HEK293 (cell line): ENCODE data around the gene FHIT.

Source experiments
- GLI4 ChIP-seq: fragments of 450-650 bp; formaldehyde crosslinking; IDR thresholded peaks from 2 replicates; pipeline ENCODE4 v1.5.1; 2016; ENCODE audit warnings: missing biosample characterization, missing genetic modification characterization
- OVOL3 ChIP-seq: fragments of 450-650 bp; formaldehyde crosslinking; IDR thresholded peaks from 2 replicates; pipeline ENCODE4 v1.5.1; 2016; ENCODE audit warnings: missing biosample characterization, missing genetic modification characterization
- PRDM1 ChIP-seq: fragments of 450-650 bp; formaldehyde crosslinking; IDR thresholded peaks from 2 replicates; pipeline ENCODE4; 2016; ENCODE audit warnings: missing biosample characterization, missing genetic modification characterization
- REPIN1 ChIP-seq: fragments of 450-650 bp; formaldehyde crosslinking; IDR thresholded peaks from 2 replicates; pipeline ENCODE4 v1.5.1; 2017; ENCODE audit warnings: missing biosample characterization, missing genetic modification characterization, low read depth
- SETDB1 ChIP-seq: IDR thresholded peaks from one replicate; pipeline ENCODE4 v1.6.1; 2017; ENCODE audit warnings: mild to moderate bottlenecking, low read length, moderate library complexity, mixed read lengths; ENCODE audit not compliant: insufficient read length
- YY1 ChIP-seq: fragments of 450-650 bp; formaldehyde crosslinking; IDR thresholded peaks from 2 replicates; pipeline ENCODE4 v1.5.1; 2018; ENCODE audit warnings: missing biosample characterization, missing genetic modification characterization
- ZNF157 ChIP-seq: fragments of 450-650 bp; formaldehyde crosslinking; IDR thresholded peaks from 2 replicates; pipeline ENCODE4 v1.5.1; 2016; ENCODE audit warnings: missing biosample characterization, missing genetic modification characterization
- ZNF274 ChIP-seq, 2 experiments: fragments of 200-500 bp in 1 of 2; fragments of 450-650 bp in 1 of 2; sonication (Bioruptor generic) in 1 of 2; formaldehyde crosslinking in 1 of 2; IDR thresholded peaks; 2 replicates each; pipeline versions ENCODE4 v1.5.1 to v1.6.1; 2014 to 2016; ENCODE audit warnings: borderline replicate concordance in 1 of 2, inconsistent platforms in 1 of 2, low read length in 1 of 2, missing biosample characterization in 1 of 2, missing genetic modification characterization in 1 of 2
- ZNF747 ChIP-seq: fragments of 450-650 bp; formaldehyde crosslinking; IDR thresholded peaks from 2 replicates; pipeline ENCODE4 v1.5.1; 2016; ENCODE audit warnings: missing biosample characterization, missing genetic modification characterization
- TF ChIP-seq, protein P1 (sequence below): fragments of 450-650 bp; formaldehyde crosslinking; IDR thresholded peaks from 2 replicates; pipeline ENCODE4 v1.5.1; 2017; ENCODE audit warnings: missing biosample characterization, missing genetic modification characterization
- TF ChIP-seq, protein P2 (sequence below): fragments of 450-650 bp; formaldehyde crosslinking; IDR thresholded peaks from 2 replicates; pipeline ENCODE4 v1.5.1; 2016; ENCODE audit warnings: missing biosample characterization, missing genetic modification characterization
- TF ChIP-seq, protein P3 (sequence below): fragments of 450-650 bp; formaldehyde crosslinking; IDR thresholded peaks from 2 replicates; pipeline ENCODE4 v1.5.1; 2016; ENCODE audit warnings: missing biosample characterization, missing genetic modification characterization
- TF ChIP-seq, protein P4 (sequence below): sonication (generic); formaldehyde crosslinking; IDR thresholded peaks from 2 replicates; pipeline ENCODE4 v1.8.1; 2022; ENCODE audit warnings: mild to moderate bottlenecking, moderate library complexity, missing genetic modification reagents

DNA sequence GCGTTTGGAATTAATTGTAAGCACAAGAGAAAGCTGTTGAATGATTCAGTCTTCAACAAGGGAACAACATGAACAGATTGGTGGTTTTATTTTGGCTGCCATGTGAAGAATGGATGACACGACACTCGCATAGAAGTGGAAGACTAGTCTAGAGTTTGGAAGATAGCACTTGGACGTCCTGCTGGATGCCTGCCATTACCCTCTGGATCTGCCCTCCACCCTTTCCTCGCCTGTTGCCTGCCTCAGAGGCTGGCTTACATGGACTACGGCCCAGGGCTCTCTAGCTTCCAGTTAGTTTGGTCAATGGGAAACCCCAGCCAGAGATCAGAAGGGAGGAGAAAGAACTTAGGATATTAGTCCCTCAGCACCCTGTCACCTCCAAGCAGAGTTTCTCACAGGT, 493.5 kb downstream of the FHIT start:
- TF ChIP-seq, protein P1, sequence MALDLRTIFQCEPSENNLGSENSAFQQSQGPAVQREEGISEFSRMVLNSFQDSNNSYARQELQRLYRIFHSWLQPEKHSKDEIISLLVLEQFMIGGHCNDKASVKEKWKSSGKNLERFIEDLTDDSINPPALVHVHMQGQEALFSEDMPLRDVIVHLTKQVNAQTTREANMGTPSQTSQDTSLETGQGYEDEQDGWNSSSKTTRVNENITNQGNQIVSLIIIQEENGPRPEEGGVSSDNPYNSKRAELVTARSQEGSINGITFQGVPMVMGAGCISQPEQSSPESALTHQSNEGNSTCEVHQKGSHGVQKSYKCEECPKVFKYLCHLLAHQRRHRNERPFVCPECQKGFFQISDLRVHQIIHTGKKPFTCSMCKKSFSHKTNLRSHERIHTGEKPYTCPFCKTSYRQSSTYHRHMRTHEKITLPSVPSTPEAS (tag by site-specific recombination): no peak
- TF ChIP-seq OVOL3 (tag by site-specific recombination): no peak
- TF ChIP-seq, protein P2, sequence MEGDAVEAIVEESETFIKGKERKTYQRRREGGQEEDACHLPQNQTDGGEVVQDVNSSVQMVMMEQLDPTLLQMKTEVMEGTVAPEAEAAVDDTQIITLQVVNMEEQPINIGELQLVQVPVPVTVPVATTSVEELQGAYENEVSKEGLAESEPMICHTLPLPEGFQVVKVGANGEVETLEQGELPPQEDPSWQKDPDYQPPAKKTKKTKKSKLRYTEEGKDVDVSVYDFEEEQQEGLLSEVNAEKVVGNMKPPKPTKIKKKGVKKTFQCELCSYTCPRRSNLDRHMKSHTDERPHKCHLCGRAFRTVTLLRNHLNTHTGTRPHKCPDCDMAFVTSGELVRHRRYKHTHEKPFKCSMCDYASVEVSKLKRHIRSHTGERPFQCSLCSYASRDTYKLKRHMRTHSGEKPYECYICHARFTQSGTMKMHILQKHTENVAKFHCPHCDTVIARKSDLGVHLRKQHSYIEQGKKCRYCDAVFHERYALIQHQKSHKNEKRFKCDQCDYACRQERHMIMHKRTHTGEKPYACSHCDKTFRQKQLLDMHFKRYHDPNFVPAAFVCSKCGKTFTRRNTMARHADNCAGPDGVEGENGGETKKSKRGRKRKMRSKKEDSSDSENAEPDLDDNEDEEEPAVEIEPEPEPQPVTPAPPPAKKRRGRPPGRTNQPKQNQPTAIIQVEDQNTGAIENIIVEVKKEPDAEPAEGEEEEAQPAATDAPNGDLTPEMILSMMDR: no peak
- no peak for TF ChIP-seq YY1 (tag by site-specific recombination)
- TF ChIP-seq REPIN1 (tag by site-specific recombination): no peak
- TF ChIP-seq SETDB1: no peak
- no peak for TF ChIP-seq GLI4 (tag by site-specific recombination)
- TF ChIP-seq, protein P3, sequence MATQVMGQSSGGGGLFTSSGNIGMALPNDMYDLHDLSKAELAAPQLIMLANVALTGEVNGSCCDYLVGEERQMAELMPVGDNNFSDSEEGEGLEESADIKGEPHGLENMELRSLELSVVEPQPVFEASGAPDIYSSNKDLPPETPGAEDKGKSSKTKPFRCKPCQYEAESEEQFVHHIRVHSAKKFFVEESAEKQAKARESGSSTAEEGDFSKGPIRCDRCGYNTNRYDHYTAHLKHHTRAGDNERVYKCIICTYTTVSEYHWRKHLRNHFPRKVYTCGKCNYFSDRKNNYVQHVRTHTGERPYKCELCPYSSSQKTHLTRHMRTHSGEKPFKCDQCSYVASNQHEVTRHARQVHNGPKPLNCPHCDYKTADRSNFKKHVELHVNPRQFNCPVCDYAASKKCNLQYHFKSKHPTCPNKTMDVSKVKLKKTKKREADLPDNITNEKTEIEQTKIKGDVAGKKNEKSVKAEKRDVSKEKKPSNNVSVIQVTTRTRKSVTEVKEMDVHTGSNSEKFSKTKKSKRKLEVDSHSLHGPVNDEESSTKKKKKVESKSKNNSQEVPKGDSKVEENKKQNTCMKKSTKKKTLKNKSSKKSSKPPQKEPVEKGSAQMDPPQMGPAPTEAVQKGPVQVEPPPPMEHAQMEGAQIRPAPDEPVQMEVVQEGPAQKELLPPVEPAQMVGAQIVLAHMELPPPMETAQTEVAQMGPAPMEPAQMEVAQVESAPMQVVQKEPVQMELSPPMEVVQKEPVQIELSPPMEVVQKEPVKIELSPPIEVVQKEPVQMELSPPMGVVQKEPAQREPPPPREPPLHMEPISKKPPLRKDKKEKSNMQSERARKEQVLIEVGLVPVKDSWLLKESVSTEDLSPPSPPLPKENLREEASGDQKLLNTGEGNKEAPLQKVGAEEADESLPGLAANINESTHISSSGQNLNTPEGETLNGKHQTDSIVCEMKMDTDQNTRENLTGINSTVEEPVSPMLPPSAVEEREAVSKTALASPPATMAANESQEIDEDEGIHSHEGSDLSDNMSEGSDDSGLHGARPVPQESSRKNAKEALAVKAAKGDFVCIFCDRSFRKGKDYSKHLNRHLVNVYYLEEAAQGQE: no peak
- no peak for TF ChIP-seq ZNF274 (IDR thresholded peaks at IDR 0.05; ENCODE audit: low read length)
- TF ChIP-seq ZNF274 (tag by site-specific recombination; IDR thresholded peaks at IDR 0.05; ENCODE audit: borderline replicate concordance): no peak
- no peak for TF ChIP-seq PRDM1 (tag by site-specific recombination)
- TF ChIP-seq, protein P4, sequence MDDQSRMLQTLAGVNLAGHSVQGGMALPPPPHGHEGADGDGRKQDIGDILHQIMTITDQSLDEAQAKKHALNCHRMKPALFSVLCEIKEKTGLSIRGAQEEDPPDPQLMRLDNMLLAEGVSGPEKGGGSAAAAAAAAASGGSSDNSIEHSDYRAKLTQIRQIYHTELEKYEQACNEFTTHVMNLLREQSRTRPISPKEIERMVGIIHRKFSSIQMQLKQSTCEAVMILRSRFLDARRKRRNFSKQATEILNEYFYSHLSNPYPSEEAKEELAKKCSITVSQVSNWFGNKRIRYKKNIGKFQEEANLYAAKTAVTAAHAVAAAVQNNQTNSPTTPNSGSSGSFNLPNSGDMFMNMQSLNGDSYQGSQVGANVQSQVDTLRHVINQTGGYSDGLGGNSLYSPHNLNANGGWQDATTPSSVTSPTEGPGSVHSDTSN: no peak
- TF ChIP-seq ZNF747 (tag by site-specific recombination): no peak
- TF ChIP-seq ZNF157 (tag by site-specific recombination): no peak
